CD4-positive, alpha-beta T cell treated with Interleukin-15 for 1 hour (primary cell): ENCODE results near the gene FOXF2.

Source experiments
- DNase-seq: peaks from one replicate; pipeline ENCODE4 v3.0.0-alpha.2; 2020

The FOXF2 gene

GRCh38 chr6:1415416-1416063, 26.2 kb downstream of the FOXF2 start:
- DNase-seq: no peak

GRCh38 chr6:1416191-1416760, 26.9 kb downstream of the FOXF2 start:
- no peak for DNase-seq

GRCh38 chr6:1416820-1417219, 27.4 kb downstream of the FOXF2 start:
- no peak for DNase-seq

GRCh38 chr6:1417718-1418117, 28.3 kb downstream of the FOXF2 start:
- DNase-seq: no peak

GRCh38 chr6:1418471-1419191, 29.3 kb downstream of the FOXF2 start:
- DNase-seq: no peak

- DNase-seq: no peak
Measured at GRCh38 chr6:1420382-1420781, 31.0 kb downstream of the FOXF2 start.

GRCh38 chr6:1422290-1422689, 32.9 kb downstream of the FOXF2 start:
- DNase-seq: no peak

- no peak for DNase-seq
Measured at GRCh38 chr6:1423578-1423977, 34.2 kb downstream of the FOXF2 start.

GRCh38 chr6:1424306-1424927, 35.0 kb downstream of the FOXF2 start:
- no peak for DNase-seq

GRCh38 chr6:1426416-1426815, 37.0 kb downstream of the FOXF2 start:
- no peak for DNase-seq

- no peak for DNase-seq
Measured at GRCh38 chr6:1435806-1436205, 46.4 kb downstream of the FOXF2 start.

- DNase-seq: no peak
Measured at GRCh38 chr6:1436334-1437306, 47.2 kb downstream of the FOXF2 start.

- DNase-seq: no peak
Measured at GRCh38 chr6:1437553-1438406, 48.4 kb downstream of the FOXF2 start.

- DNase-seq: no peak
Measured at GRCh38 chr6:1438471-1438881, 49.1 kb downstream of the FOXF2 start.

GRCh38 chr6:1439349-1439748, 50.0 kb downstream of the FOXF2 start:
- DNase-seq: no peak

- DNase-seq: no peak
Measured at GRCh38 chr6:1442929-1443328, 53.6 kb downstream of the FOXF2 start.
